Measurements from ENCODE around the gene CTNND2. TPM values are rescaled to one million over a fixed set of nuclear protein-coding genes. Genes with fewer than 3 reads are reported as not detected.

The CTNND2 gene
- total RNA-seq, 6 donors from 2014 or later: 1.1 to 12.4 (median 3.2) TPM

DNA sequence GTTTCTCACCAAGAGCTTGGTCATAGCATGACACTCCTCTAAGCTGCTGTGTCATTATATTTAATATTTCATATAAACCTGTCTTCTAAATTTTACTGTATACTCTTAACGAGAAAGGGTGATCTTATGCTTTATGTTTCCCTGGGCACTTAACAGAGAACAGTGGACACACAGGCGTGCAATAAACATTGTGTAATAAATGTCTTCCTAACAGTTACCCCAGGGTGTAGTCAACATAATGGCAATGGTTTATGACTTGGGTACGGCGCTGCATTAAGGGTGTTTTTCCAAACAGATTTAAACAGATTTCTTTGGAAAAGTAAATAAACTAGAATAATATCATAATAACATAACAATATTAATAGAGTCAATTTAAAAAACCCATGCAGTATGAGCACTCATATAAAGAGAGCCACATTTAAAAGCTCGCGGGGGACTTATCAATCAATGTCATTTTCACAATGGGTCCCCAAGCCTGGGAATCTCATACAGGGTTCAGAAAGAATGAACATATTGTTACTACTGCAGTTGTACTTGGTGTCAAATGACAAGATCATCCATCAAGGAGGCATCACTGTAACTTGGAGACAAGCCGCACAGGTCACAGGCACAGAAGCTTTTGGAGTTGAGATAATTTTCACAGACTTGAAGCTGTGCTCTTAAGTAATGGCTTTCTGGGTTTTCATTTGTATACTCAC lies 376.4 kb downstream of the CTNND2 start:
- ATAC-seq (ENCODE audit: low FRiP score in 2 of 2) (no peak), DNase-seq (no peak)
- Histone ChIP-seq H3K27ac (no peak overlapping the region), H3K4me3 (no peak overlapping the region), H3K9me3 (no peaks in the 10 kb centered on the region), H3K27me3 (no peaks in the 10 kb centered on the region), H3K36me3 (no peaks in the 10 kb centered on the region), H3K4me1 (peaks cover 0 to 6% (median 0%) of the 10 kb centered on the region in 4 donors)
- WGBS, 2 donors: 60 to 65% methylated on average over 7 of the region's 7 CpGs
- TF ChIP-seq POLR2AphosphoS5 (IDR thresholded peaks at IDR 0.05) (no peak), EP300 (IDR thresholded peaks at IDR 0.05) (no peak), POLR2A (IDR thresholded peaks at IDR 0.05) (no peak)
- TF ChIP-seq, protein P1, sequence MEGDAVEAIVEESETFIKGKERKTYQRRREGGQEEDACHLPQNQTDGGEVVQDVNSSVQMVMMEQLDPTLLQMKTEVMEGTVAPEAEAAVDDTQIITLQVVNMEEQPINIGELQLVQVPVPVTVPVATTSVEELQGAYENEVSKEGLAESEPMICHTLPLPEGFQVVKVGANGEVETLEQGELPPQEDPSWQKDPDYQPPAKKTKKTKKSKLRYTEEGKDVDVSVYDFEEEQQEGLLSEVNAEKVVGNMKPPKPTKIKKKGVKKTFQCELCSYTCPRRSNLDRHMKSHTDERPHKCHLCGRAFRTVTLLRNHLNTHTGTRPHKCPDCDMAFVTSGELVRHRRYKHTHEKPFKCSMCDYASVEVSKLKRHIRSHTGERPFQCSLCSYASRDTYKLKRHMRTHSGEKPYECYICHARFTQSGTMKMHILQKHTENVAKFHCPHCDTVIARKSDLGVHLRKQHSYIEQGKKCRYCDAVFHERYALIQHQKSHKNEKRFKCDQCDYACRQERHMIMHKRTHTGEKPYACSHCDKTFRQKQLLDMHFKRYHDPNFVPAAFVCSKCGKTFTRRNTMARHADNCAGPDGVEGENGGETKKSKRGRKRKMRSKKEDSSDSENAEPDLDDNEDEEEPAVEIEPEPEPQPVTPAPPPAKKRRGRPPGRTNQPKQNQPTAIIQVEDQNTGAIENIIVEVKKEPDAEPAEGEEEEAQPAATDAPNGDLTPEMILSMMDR (IDR thresholded peaks at IDR 0.05): no peak

DNA sequence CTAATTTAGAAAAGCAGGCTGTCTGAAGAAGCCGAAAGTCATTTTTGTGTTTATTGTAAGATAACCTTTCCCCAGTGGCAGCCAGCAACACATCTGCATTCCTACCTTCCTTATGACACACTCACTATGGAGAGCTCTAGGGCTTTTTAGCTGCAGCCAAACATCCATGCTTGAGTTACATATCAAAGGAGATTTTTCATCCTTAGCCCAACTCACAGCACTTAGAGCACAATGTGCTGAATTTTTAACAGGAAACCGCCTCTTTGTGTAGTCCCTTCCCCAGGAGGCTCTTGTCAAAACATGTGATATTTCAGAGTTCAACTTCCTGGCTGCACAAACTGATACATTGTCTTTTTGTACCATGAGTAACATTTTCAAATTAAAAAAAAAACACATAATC lies 379.2 kb downstream of the CTNND2 start:
- no peak for DNase-seq
- H3K4me3 ChIP-seq: no peak overlapping the region

DNA sequence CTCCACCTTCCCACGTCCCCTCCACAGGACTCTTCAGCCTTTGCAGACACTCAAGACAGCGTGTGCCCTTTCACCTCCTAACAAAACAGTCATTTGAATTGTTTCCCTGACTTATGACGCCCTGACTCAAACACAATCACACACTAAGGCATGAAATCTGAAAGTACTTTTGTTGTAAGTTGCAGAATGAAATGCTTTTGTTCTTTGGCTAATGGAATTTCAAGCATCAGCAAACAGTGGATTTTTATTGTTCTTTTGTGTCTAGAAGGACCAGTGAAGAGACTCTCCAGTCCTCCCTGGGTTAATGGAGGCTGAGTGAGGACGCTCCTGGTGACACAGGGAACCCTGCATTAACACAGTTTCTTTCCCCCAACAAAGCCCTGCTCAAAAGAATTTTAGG lies 380.1 kb downstream of the CTNND2 start:
- H3K27me3 ChIP-seq: no peaks in the 10 kb centered on the region
- ATAC-seq (ENCODE audit: low FRiP score in 2 of 2) (no peak), DNase-seq (no peak)
- no peak overlapping the region for H3K27ac ChIP-seq
- TF ChIP-seq EP300 (IDR thresholded peaks at IDR 0.05) (no peak), POLR2AphosphoS5 (IDR thresholded peaks at IDR 0.05) (no peak), POLR2A (IDR thresholded peaks at IDR 0.05) (no peak)
- TF ChIP-seq, protein P1 (IDR thresholded peaks at IDR 0.05): no peak
- H3K4me1 ChIP-seq: peaks cover 0 to 6% (median 0%) of the 10 kb centered on the region in 4 donors
- H3K4me3 ChIP-seq: no peak overlapping the region
- 35 to 40% methylated on average over 4 of the region's 4 CpGs for WGBS, 2 donors
- no peaks in the 10 kb centered on the region for H3K9me3 ChIP-seq
- H3K36me3 ChIP-seq: no peaks in the 10 kb centered on the region

More for the DNA sequence above, 379.2 kb downstream of the CTNND2 start:
- H3K4me1 ChIP-seq: peaks cover 0 to 6% (median 0%) of the 10 kb centered on the region in 4 donors
- no peak for ATAC-seq (ENCODE audit: low FRiP score in 2 of 2)
- WGBS, 2 donors: 41% methylated on average over 2 of the region's 2 CpGs
- no peaks in the 10 kb centered on the region for H3K27me3 ChIP-seq
- H3K9me3 ChIP-seq: no peaks in the 10 kb centered on the region
- H3K36me3 ChIP-seq: no peaks in the 10 kb centered on the region
- H3K27ac ChIP-seq: no peak overlapping the region
- no peak for TF ChIP-seq POLR2A (IDR thresholded peaks at IDR 0.05)
- TF ChIP-seq, protein P1 (IDR thresholded peaks at IDR 0.05): no peak
- TF ChIP-seq EP300 (IDR thresholded peaks at IDR 0.05): no peak
- TF ChIP-seq POLR2AphosphoS5 (IDR thresholded peaks at IDR 0.05): no peak

DNA sequence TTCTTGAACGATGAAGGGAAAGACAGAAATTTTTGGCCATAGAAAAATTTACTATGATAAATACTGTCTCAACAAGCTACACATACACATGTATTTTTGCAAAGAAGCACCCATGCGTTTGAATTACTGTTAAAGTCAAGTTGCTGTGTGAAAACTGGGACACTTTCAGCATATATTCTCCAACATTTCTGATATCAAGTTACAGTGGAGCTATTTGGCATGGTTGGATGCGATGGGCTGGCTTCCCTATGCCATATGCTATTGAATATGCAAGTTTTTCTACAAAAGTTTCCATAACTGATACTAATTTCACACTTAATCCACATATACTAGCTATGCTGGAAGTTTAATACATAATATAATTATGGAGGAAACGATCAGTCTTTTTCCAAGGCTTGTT lies 381.4 kb downstream of the CTNND2 start:
- no peak for ATAC-seq (ENCODE audit: low FRiP score in 2 of 2)
- H3K4me1 ChIP-seq: peaks cover 0 to 6% (median 0%) of the 10 kb centered on the region in 4 donors

More for the DNA sequence above, 381.4 kb downstream of the CTNND2 start:
- no peak for DNase-seq
- no peaks in the 10 kb centered on the region for H3K27me3 ChIP-seq
- TF ChIP-seq POLR2A (IDR thresholded peaks at IDR 0.05) (no peak), POLR2AphosphoS5 (IDR thresholded peaks at IDR 0.05) (no peak), EP300 (IDR thresholded peaks at IDR 0.05) (no peak)
- TF ChIP-seq, protein P1 (IDR thresholded peaks at IDR 0.05): no peak
- H3K4me3 ChIP-seq: no peak overlapping the region
- no peaks in the 10 kb centered on the region for H3K9me3 ChIP-seq
- H3K36me3 ChIP-seq: no peaks in the 10 kb centered on the region
- H3K27ac ChIP-seq: no peak overlapping the region
- whole genome bisulfite sequencing, 2 donors: 87 to 91% methylated on average over 4 of the region's 4 CpGs
